Fibroblast of mammary gland (primary cell): ENCODE measurements around the gene SNAPIN.

Source experiments
- DNase-seq: peaks from one replicate; pipeline ENCODE4 v3.0.0-alpha.2; 2010; ENCODE audit warnings: low read depth
- H3K4me3 ChIP-seq: 2 replicates; pipeline ENCODE4 v1.5.1; 2011; ENCODE audit warnings: low read depth, mild to moderate bottlenecking, low read length, moderate library complexity; ENCODE audit not compliant: control insufficient read depth
- CTCF ChIP-seq: conservative IDR thresholded peaks from 2 replicates; pipeline ENCODE4 v1.5.1; 2011; ENCODE audit warnings: low read depth, low read length, inconsistent platforms; ENCODE audit not compliant: control insufficient read depth, insufficient read depth

Gene SNAPIN

GRCh38 chr1:153669606-153670005, 11.1 kb downstream of the SNAPIN start:
- no peak for DNase-seq
- no peak for TF ChIP-seq CTCF
- peak overlapping the region; percentile 97 for H3K4me3 ChIP-seq

GRCh38 chr1:153670257-153670858, 11.9 kb downstream of the SNAPIN start:
- TF ChIP-seq CTCF = no peak
- peak overlapping the region; percentile 97 for H3K4me3 ChIP-seq
- DNase-seq = no peak

- DNase-seq = peak; percentile 100
- peak; percentile 24 for TF ChIP-seq CTCF
- H3K4me3 ChIP-seq = peak within 1 kb of the TSS; percentile 97
Measured at GRCh38 chr1:153670859-153671627, 12.5 kb downstream of the SNAPIN start, which contains the start of gene ILF2. ILF2 (minus strand) TSS chr1:153670993; CDS start chr1:153670922, 71 bp downstream.

- peak; percentile 74 for DNase-seq
- H3K4me3 ChIP-seq = peak overlapping the region; percentile 46
Measured at GRCh38 chr1:153671628-153672353, 13.3 kb downstream of the SNAPIN start.

GRCh38 chr1:153673511-153673910, 15.0 kb downstream of the SNAPIN start:
- DNase-seq = no peak
- no peak overlapping the region for H3K4me3 ChIP-seq
- TF ChIP-seq CTCF = no peak

- H3K4me3 ChIP-seq = peak overlapping the region; percentile 40
- DNase-seq = peak; percentile 61
- TF ChIP-seq CTCF = peak; percentile 96
Measured at GRCh38 chr1:153677718-153678518, 19.4 kb downstream of the SNAPIN start.
